ENCODE measurements around the gene ZNF366.
A peak's percentile ranks its signal among the peaks of the same experiment; 100 is the strongest.

ZNF366 gene

GRCh38 chr5:72400950-72401349, 106.3 kb downstream of the ZNF366 start:
- no peak for DNase-seq

- peak in 1 of 2 donors; percentile 4 for DNase-seq
Measured at GRCh38 chr5:72397836-72398235, 109.4 kb downstream of the ZNF366 start.

GRCh38 chr5:72394688-72395087, 112.5 kb downstream of the ZNF366 start:
- DNase-seq = peak in 1 of 2 donors; percentile 19

DNA sequence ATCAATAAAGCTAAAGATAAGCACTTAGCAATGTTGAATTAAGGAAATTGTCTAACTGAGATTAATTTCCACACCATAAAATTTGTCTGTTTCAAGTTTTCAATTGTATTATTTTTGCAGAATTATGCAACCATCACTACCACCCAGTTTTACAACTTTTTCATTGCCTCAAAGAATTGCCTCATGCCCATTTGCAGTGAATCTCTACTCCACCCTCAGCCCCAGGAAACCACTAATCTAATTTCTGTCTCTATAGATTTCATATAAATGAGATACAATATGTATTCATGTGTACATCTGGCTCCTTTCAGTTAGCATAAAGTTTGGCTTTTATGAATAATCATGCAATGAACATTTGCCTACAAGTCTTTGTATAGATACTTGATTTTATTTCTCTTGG, 114.2 kb downstream of the ZNF366 start:
- DNase-seq = no peak

All from bone marrow (tissue), 2 donors.